ENCODE measurements around the gene PDE6A.

GRCh38 chr5:149911031-149911430, 33.6 kb downstream of the PDE6A start:
- TF ChIP-seq CTCF (conservative IDR thresholded peaks at IDR 0.05; ENCODE audit: low read length) (no peak), EZH2phosphoT487 (IDR thresholded peaks at IDR 0.05; ENCODE audit: borderline replicate concordance, low read depth, low read length) (no peak)

All from OCI-LY7 (cell line).